Measurements from ENCODE around the gene CASP3. TPM values are rescaled to one million over a fixed set of nuclear protein-coding genes. Genes with fewer than 3 reads are reported as not detected.
"Not testable (repeated sequence)": the region's sequence is repeated elsewhere in the genome, so short reads cannot be mapped to it uniquely, and the experiment has no call there.

The CASP3 gene
- total RNA-seq, 1 experiment from 2014 or later, result 107 TPM

DNA sequence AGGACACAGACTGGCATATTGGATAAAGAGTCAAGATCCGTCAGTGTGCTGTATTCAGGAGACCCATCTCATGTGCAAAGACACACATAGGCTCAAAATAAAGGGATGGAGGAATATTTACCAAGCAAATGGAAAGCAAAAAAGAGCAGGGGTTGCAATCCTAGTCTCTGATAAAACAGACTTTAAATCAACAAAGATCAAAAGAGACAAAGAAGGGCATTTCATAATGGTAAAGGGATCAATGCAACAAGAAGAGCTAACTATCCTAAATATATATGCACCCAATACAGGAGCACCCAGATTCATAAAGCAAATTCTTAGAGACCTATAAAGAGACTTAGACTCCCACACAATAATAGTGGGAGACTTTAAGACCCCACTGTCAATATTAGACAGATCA is 46.4 kb downstream of the CASP3 start:
- H2BK5ac ChIP-seq (ENCODE audit: insufficient read length, low read length); H3K18ac ChIP-seq (ENCODE audit: insufficient read length, low read depth, low read length); H2AFZ ChIP-seq (ENCODE audit: low read length); H4K91ac ChIP-seq (ENCODE audit: insufficient read length, low read depth, low read length); H3K27me3 ChIP-seq (ENCODE audit: insufficient read depth, low read length); H3K4me1 Mint-ChIP-seq; H3K23me2 ChIP-seq (ENCODE audit: insufficient read length, low read depth, low read length, poor library complexity, severe bottlenecking); H2AK5ac ChIP-seq (ENCODE audit: insufficient read length, low read length); H3K56ac ChIP-seq (ENCODE audit: insufficient read length, low read depth, low read length); H3K27ac ChIP-seq (ENCODE audit: insufficient read length, low read depth, low read length); H4K20me1 ChIP-seq (ENCODE audit: control insufficient read depth, insufficient read depth, insufficient read length); H4K8ac ChIP-seq (replicated peaks; ENCODE audit: insufficient read length, low read depth, low read length); H3T11ph ChIP-seq (ENCODE audit: low read length); H3K27me3 Mint-ChIP-seq (ENCODE audit: low read depth); H3K4me3 Mint-ChIP-seq; H2BK20ac ChIP-seq (ENCODE audit: low read depth, low read length, poor library complexity, severe bottlenecking); H3K23ac ChIP-seq (ENCODE audit: insufficient read length, low read depth, low read length); H2BK120ac ChIP-seq (ENCODE audit: low read depth, low read length, poor library complexity, severe bottlenecking); H3K4me1 ChIP-seq (ENCODE audit: insufficient read depth, low read length); H2BK12ac ChIP-seq (ENCODE audit: insufficient read length, low read depth, low read length); H3K27ac Mint-ChIP-seq; H3K4ac ChIP-seq (ENCODE audit: low read depth, low read length); H3K4me2 ChIP-seq (ENCODE audit: insufficient read depth, insufficient read length, low read length); H3K14ac ChIP-seq (ENCODE audit: insufficient read depth, low read length); H2BK15ac ChIP-seq (ENCODE audit: low read depth, low read length); H3K9ac ChIP-seq (ENCODE audit: extremely low read depth, insufficient read length, low read length); H3K79me2 ChIP-seq (ENCODE audit: insufficient read depth, low read length); H3K9me3 ChIP-seq (ENCODE audit: control insufficient read depth, low read depth, low read length); H3K79me1 ChIP-seq (ENCODE audit: insufficient read depth, low read depth, low read length, poor library complexity, severe bottlenecking); H4K5ac ChIP-seq (ENCODE audit: insufficient read length, low read depth, low read length); DNase-seq: not testable (repeated sequence)
- WGBS (ENCODE audit: extremely low coverage, insufficient read length, low lambda C conversion rate), result no CpG with 5 or more reads among the region's 1 CpG
- Mint-ChIP-seq H3K36me3 (ENCODE audit: insufficient read depth in 1 of 3, low read depth in 3 of 3) (peaks cover 26 to 38% (median 35%) of the 10 kb centered on the region in 3 experiments), H3K9me3 (peaks cover 46 to 51% of the 10 kb centered on the region in 2 experiments)

DNA sequence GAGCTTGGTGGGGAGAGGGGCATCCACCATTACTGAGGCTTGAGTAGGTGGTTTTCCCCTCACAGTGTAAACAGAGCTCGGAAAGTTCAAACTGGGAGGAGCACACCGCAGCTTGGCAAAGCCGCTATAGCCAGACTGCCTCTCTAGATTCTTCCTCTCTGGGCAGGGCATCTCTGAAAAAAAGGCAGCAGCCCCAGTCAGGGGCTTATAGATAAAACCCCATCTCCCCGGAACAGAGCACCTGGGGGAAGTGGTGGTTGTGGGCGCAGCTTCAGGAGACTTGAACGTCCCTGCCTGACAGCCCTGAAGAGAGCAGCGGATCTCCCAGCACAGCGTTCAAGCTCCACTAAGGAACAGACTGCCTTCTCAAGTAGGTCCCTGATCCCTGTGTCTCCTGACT is 48.3 kb downstream of the CASP3 start:
- not testable (repeated sequence) for H3K4me2 ChIP-seq (ENCODE audit: insufficient read depth, insufficient read length, low read length); H3K23ac ChIP-seq (ENCODE audit: insufficient read length, low read depth, low read length); H2BK12ac ChIP-seq (ENCODE audit: insufficient read length, low read depth, low read length); H3K27ac Mint-ChIP-seq; H4K20me1 ChIP-seq (ENCODE audit: control insufficient read depth, insufficient read depth, insufficient read length); H2AK5ac ChIP-seq (ENCODE audit: insufficient read length, low read length); H3K9me3 ChIP-seq (ENCODE audit: control insufficient read depth, low read depth, low read length); H3K79me2 ChIP-seq (ENCODE audit: insufficient read depth, low read length); H2AFZ ChIP-seq (ENCODE audit: low read length); H3K27me3 ChIP-seq (ENCODE audit: insufficient read depth, low read length); H4K5ac ChIP-seq (ENCODE audit: insufficient read length, low read depth, low read length); H4K8ac ChIP-seq (replicated peaks; ENCODE audit: insufficient read length, low read depth, low read length); H3K18ac ChIP-seq (ENCODE audit: insufficient read length, low read depth, low read length); H4K91ac ChIP-seq (ENCODE audit: insufficient read length, low read depth, low read length); H3K27ac ChIP-seq (ENCODE audit: insufficient read length, low read depth, low read length); H3T11ph ChIP-seq (ENCODE audit: low read length); H3K27me3 Mint-ChIP-seq (ENCODE audit: low read depth); H3K4me1 ChIP-seq (ENCODE audit: insufficient read depth, low read length); H2BK120ac ChIP-seq (ENCODE audit: low read depth, low read length, poor library complexity, severe bottlenecking); H3K4me3 Mint-ChIP-seq; H3K23me2 ChIP-seq (ENCODE audit: insufficient read length, low read depth, low read length, poor library complexity, severe bottlenecking); H3K14ac ChIP-seq (ENCODE audit: insufficient read depth, low read length); H3K79me1 ChIP-seq (ENCODE audit: insufficient read depth, low read depth, low read length, poor library complexity, severe bottlenecking); H2BK5ac ChIP-seq (ENCODE audit: insufficient read length, low read length); DNase-seq; H3K56ac ChIP-seq (ENCODE audit: insufficient read length, low read depth, low read length); H3K9ac ChIP-seq (ENCODE audit: extremely low read depth, insufficient read length, low read length); H3K4me1 Mint-ChIP-seq; H2BK15ac ChIP-seq (ENCODE audit: low read depth, low read length); H3K4ac ChIP-seq (ENCODE audit: low read depth, low read length); H2BK20ac ChIP-seq (ENCODE audit: low read depth, low read length, poor library complexity, severe bottlenecking)
- H3K36me3 Mint-ChIP-seq (ENCODE audit: insufficient read depth in 1 of 3, low read depth in 3 of 3), result peaks cover 17 to 30% (median 26%) of the 10 kb centered on the region in 3 experiments
- H3K9me3 Mint-ChIP-seq, result peaks cover 30 to 36% of the 10 kb centered on the region in 2 experiments
- no CpG with 5 or more reads among the region's 8 CpGs for WGBS (ENCODE audit: extremely low coverage, insufficient read length, low lambda C conversion rate)

Data from H9 (cell line).